HG02763 (cell line): Measurements from ENCODE around the gene FLRT2.

Experiments used
- ATAC-seq: cut with Tn5 transposase; IDR thresholded peaks from one replicate; pipeline ENCODE4 v1.9.1; 2021; ENCODE audit warnings: mild to moderate bottlenecking, moderate library complexity; ENCODE audit not compliant: unreplicated experiment

Gene FLRT2

GRCh38 chr14:85594217-85594616 lies 64.3 kb downstream of the FLRT2 start:
- no peak for ATAC-seq

GRCh38 chr14:85595981-85596380 lies 66.0 kb downstream of the FLRT2 start:
- no peak for ATAC-seq

GRCh38 chr14:85596562-85596961 lies 66.6 kb downstream of the FLRT2 start:
- no peak for ATAC-seq

GRCh38 chr14:85597701-85598100 lies 67.8 kb downstream of the FLRT2 start:
- ATAC-seq, result no peak

DNA sequence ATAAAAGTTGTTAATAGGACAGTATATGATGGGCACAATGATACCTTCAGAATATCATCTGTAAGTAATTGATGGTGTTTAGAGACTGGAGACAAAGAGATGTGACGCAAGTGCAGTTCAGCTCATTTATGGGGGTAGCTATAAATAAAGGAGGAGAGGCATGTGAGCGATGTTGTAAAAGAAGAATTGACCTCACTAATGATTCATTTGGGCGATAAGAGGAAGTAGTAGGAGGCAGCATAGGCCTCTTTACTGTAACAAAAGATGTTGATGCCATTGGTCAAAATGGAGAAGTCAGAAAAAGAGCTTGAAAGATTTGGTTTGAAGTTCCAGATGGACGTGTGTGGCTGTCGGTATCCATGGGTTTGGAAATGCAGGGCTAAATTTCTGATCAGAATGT lies 70.0 kb downstream of the FLRT2 start:
- ATAC-seq, result no peak

DNA sequence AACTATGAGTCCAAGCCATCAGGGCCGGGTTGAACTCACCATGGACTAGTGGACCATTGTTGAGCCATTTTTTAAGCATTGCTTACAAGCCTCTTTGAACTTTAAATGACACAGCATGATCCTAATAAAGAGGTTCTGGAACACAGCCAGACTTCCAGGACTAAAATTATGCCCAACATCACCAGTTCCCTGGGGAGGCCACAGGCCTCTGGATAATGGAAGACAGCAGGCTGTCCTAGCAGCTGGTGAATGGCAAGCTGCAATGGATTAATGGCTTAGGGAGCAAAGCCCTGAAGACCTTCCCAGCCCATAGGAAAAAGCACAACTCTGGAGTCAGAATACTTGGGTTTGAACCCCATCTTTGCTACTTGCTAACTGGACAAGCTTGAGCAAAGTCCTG lies 71.3 kb downstream of the FLRT2 start:
- ATAC-seq, result no peak

GRCh38 chr14:85601690-85602089 lies 71.7 kb downstream of the FLRT2 start:
- ATAC-seq, result no peak

DNA sequence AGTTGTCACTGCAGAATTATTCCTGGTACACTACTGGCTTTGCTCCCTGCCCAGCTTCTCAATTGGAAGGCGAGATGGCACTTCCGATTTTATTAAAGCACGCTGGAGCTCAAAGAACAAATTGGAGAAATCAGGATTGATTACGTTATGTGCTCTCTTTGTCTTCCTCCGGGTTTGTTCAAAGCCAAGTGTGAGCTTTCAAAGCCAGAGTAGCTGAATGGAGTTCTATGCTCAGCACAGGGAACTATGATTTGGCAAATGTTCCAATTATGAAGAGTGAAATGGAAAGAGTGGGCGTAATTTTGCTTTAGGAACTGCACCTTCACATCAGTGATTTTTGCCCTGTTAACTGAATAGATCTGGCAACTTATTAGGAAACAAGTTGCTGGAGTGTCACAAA lies 72.4 kb downstream of the FLRT2 start:
- no peak for ATAC-seq

DNA sequence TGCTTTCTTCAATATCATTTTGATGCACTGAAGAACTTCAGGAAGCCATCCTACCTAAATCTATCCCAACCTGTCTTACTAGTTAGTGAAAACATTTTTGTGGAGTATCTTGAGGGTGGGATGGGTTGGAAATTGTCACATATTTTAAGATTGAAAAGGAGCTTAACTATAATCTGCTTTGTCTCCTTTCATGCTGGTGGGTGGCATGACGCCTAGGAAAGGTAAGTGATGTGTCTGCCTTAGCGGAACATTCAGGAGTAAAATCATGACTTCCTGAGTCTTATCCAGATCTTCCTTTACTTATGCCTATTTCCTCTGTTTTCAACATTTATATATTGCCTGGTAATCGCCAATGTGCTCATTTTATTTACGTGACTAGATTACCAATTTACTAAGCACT lies 74.1 kb downstream of the FLRT2 start:
- no peak for ATAC-seq

GRCh38 chr14:85604714-85605113 lies 74.8 kb downstream of the FLRT2 start:
- ATAC-seq, result no peak

DNA sequence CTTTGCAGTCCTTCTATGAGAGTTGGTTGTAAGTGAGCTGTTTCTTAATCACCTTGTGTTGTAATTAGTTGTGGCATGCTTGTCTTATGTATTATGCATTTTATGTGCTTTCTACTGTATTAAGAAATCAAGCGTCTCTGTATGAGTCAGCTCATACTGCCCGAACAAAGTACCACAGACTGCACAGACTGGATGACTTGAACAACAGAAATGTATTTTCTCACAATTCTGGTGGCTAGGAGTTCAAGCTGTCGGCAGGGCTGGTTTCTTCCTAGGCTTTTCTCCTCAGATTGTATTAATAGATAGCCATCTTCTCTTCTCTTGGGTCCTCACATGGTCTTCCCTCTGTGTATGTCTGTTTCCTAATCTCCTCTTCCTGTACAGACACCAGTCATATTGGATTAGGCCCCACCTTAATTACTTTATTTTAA lies 77.7 kb downstream of the FLRT2 start:
- ATAC-seq, result no peak

GRCh38 chr14:85613496-85613895 lies 83.6 kb downstream of the FLRT2 start:
- no peak for ATAC-seq

DNA sequence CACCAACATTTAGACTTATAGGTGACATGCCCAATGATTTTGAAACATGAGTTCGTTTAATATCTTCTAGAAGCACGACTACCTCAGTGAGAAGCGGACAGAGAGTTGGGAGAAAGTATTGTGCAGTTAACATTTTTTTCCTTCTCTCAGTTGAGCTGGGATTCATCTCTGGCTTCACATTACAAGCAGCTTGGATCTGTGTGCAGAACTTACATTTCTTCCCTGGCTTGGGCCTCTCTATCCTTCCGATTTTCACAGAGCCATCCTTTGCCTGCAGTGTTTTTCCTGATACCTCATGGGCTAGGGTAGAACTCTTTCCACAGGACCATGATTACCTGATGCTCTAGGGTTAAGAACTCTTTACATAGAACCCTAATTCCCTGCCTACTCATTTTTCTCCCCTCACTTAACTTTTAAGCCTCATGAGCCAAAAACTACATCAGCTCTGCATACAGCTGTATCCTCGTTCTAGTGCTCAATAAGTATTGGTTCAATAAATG lies 86.5 kb downstream of the FLRT2 start:
- no peak for ATAC-seq

GRCh38 chr14:85616886-85617285 lies 86.9 kb downstream of the FLRT2 start:
- no peak for ATAC-seq

GRCh38 chr14:85617791-85618190 lies 87.8 kb downstream of the FLRT2 start:
- no peak for ATAC-seq

GRCh38 chr14:85618390-85618789 lies 88.4 kb downstream of the FLRT2 start:
- no peak for ATAC-seq

GRCh38 chr14:85618978-85619377 lies 89.0 kb downstream of the FLRT2 start:
- ATAC-seq, result no peak

GRCh38 chr14:85619851-85620250 lies 89.9 kb downstream of the FLRT2 start:
- ATAC-seq, result no peak

DNA sequence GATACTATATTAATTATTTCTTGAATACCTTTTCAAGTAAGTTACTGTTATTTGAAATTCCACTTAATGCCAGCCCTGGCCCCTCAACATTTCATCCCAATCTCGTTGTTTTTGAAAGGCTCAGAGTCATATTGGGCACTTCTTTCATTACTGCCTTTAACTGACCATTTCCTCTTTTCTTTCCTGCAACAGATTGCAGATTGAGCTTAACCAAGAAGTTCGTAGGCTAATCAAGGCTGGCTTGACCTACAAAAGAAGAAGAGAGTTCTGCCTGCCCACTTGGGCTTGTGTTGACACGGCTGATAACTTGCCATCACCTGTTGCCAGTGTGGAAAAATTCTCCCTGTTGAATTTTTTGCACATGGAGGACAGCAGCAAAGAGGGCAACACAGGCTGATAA lies 91.0 kb downstream of the FLRT2 start:
- ATAC-seq, result no peak

DNA sequence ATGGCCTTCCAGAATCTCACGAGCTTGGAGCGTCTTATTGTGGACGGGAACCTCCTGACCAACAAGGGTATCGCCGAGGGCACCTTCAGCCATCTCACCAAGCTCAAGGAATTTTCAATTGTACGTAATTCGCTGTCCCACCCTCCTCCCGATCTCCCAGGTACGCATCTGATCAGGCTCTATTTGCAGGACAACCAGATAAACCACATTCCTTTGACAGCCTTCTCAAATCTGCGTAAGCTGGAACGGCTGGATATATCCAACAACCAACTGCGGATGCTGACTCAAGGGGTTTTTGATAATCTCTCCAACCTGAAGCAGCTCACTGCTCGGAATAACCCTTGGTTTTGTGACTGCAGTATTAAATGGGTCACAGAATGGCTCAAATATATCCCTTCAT lies 92.2 kb downstream of the FLRT2 start:
- no peak for ATAC-seq

- ATAC-seq, result no peak
These were observed 93.2 kb downstream of the FLRT2 start for GRCh38 chr14:85622986-85623685.

DNA sequence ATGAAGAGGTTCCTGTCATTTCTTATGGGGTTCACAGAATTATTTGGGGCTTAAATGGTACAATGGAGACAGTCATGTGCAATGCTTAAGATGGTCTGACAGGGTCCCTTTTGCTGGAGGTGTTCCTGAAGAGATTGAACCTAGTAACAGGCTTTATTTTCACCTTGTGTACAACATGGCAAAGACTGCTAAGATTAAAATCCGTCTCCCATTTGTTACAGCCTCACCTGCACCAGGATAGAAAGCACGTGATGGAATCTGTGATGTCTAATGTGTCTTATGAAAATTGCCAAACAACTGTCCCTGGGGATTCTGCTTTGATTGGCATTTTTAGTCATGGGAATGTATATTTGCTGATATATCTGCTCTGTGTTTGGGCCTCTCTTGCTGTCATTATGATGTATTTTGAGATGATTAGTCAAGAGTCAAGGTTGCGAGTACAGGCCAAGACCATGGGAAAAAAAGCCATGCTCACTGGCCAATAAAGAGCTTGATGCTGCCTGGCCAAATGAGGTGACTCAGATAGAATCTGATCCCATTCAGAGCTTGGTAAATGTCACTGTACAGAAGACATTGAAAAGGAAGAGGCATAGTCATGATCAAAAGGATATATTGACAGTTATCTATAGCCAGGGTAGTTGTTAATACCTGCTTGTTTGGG lies 96.1 kb downstream of the FLRT2 start:
- ATAC-seq, result no peak

DNA sequence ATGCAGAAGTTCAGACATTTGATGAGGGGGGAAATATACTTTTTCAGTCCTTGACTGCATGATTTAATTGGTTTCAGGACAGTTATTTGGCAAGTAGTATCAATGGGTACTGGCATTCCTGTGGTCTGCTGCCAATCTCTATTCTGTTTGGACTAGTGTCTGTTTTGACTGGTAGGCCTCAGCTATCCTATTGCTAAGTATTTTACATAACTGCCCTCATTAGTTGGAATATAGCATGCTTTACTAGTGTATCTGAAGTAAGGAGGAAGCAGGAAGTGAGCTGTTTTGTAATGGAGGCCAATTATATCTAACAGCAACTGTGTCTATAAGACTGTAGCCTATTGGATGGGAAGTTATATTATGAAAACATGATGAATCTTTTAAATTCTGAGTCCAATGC lies 104.3 kb downstream of the FLRT2 start:
- ATAC-seq, result no peak
